ENCODE data around the gene AK1. TPM values are rescaled to one million over a fixed set of nuclear protein-coding genes. Genes with fewer than 3 reads are reported as not detected.

AK1 gene
- total and polyA plus RNA-seq, 2 of the 8 experiments (the other 6 are each of a cell fraction or from before 2014, with no cell fraction given) = 37.9 to 39.2 TPM

- Histone ChIP-seq H2BK15ac (ENCODE audit: low read length) (no peak overlapping the region), H3K14ac (ENCODE audit: insufficient read length) (no peak overlapping the region), H3K56ac (replicated peaks; ENCODE audit: insufficient read length, low read depth, low read length) (no peak overlapping the region), H3K23me2 (ENCODE audit: low read depth, low read length) (peaks cover 1% of the 10 kb centered on the region; the same call in 1 of the 2 replicates), H3K23ac (ENCODE audit: insufficient read length) (no peak overlapping the region), H3K79me1 (ENCODE audit: low read depth, low read length) (no peaks in the 10 kb centered on the region; the same call in 1 of the 2 replicates), H2BK12ac (ENCODE audit: low read depth, low read length) (no peak overlapping the region), H4K5ac (ENCODE audit: insufficient read length, low read depth, low read length) (no peak overlapping the region), H4K8ac (ENCODE audit: extremely low read depth, insufficient read depth, low read length) (no peak overlapping the region), H4K91ac (replicated peaks; ENCODE audit: insufficient read length, low read length) (no peak overlapping the region), H2AFZ (ENCODE audit: low read length) (no peak overlapping the region), H4K20me1 (replicated peaks in 1 of 2; ENCODE audit: control insufficient read depth in 1 of 2, insufficient read depth in 2 of 2, low read length in 2 of 2) (peaks cover 0 to 1% of the 10 kb centered on the region in 2 experiments), H2BK20ac (ENCODE audit: low read length) (no peak overlapping the region), H3K27ac (ENCODE audit: low read depth, low read length) (no peak overlapping the region), H2AK5ac (ENCODE audit: low read depth, low read length) (no peak overlapping the region), H2BK5ac (ENCODE audit: low read depth, low read length) (no peak overlapping the region), H3K79me2 (ENCODE audit: control insufficient read depth in 1 of 2, insufficient read depth in 2 of 2, low read length in 2 of 2) (no peaks in the 10 kb centered on the region), H3K18ac (ENCODE audit: extremely low read depth, low read length) (no peak overlapping the region), H3K9ac (replicated peaks in 1 of 4; ENCODE audit: extremely low read depth in 1 of 4, low read depth in 3 of 4, low read length in 3 of 4) (no peak overlapping the region), H3K9me3 (ENCODE audit: insufficient read depth in 2 of 2, low read depth in 1 of 2, low read length in 1 of 2) (no peaks in the 10 kb centered on the region), H3K4me3 (ENCODE audit: extremely low read depth in 1 of 4, insufficient read depth in 2 of 4, low read depth in 3 of 4, low read length in 4 of 4) (no peak overlapping the region), H3K4me2 (ENCODE audit: insufficient read depth in 1 of 2, low read depth in 2 of 2, low read length in 2 of 2) (no peak overlapping the region), H2BK120ac (replicated peaks; ENCODE audit: low read depth, low read length) (no peak overlapping the region), H3K36me3 (ENCODE audit: control insufficient read depth in 2 of 4, insufficient read depth in 4 of 4, low read length in 3 of 4) (no peaks in the 10 kb centered on the region), H3K27me3 (replicated peaks in 1 of 4; ENCODE audit: control insufficient read depth in 3 of 4, extremely low read depth in 1 of 4, insufficient read depth in 3 of 4, low read length in 3 of 4) (no peaks in the 10 kb centered on the region; a peak in 1 of 7 replicates), H3K4me1 (replicated peaks in 1 of 4; ENCODE audit: control insufficient read depth in 3 of 4, insufficient read depth in 4 of 4, low read length in 3 of 4) (no peaks in the 10 kb centered on the region; a peak in 1 of 7 replicates), H3K4ac (replicated peaks; ENCODE audit: insufficient read length, low read depth, low read length) (no peak overlapping the region)
- DNase-seq (ENCODE audit: low read depth in 1 of 2, low spot score in 2 of 2) (no peak), FAIRE-seq (no peak)
- 92% methylated on average over 11 of the region's 11 CpGs; no CpG with 5 or more reads in 1 of the 2 experiments for WGBS, 2 experiments (ENCODE audit: extremely low coverage in 1 of 2, insufficient coverage in 1 of 2, insufficient read length in 1 of 2, insufficient replicate concordance in 2 of 2, low coverage in 1 of 2, low lambda C conversion rate in 2 of 2, missing lambda C conversion rate in 1 of 2)
- TF ChIP-seq CTBP2 (IDR thresholded peaks at IDR 0.05; ENCODE audit: borderline replicate concordance, insufficient read depth, insufficient read length, low read length) = no peak
- TF ChIP-seq KDM1A (IDR thresholded peaks at IDR 0.05; ENCODE audit: borderline replicate concordance, low read length) = peak; percentile 59; the same call in 1 of the 2 replicates
- POLR2A ChIA-PET (ENCODE audit: partially characterized antibody) = interaction anchor here (1.0 kb wide), 1 partner anchor 39 kb away, joined by 3 read pairs; no protein-coding TSS in a partner anchor
- CTCF ChIA-PET (ENCODE audit: partially characterized antibody) = interaction anchor here (1.1 to 4.5 kb wide), 5 partner anchors 8 to 38 kb away, joined by 4 to 43 read pairs (median 10); partner anchors contain the start of gene ENG
Observed at GRCh38 chr9:127860779-127861178, 16.7 kb downstream of the AK1 start.

Data from H1 (cell line).